IPS-NIHi7 (cell line): ENCODE measurements around the gene KHNYN.
A peak's percentile ranks its signal among the peaks of the same experiment; 100 is the strongest.
"Not testable (repeated sequence)": the region's sequence is repeated elsewhere in the genome, so short reads cannot be mapped to it uniquely, and the experiment has no call there.

Experiments used
- DNase-seq: peaks from one replicate; pipeline ENCODE4 v3.0.0; 2012; ENCODE audit warnings: mixed read lengths; ENCODE audit errors: extremely low spot score

The KHNYN gene

GRCh38 chr14:24473211-24473610 is 43.5 kb downstream of the KHNYN start:
- no peak for DNase-seq

- peak; percentile 2 for DNase-seq
Measured at GRCh38 chr14:24475261-24475660, 45.5 kb downstream of the KHNYN start.

GRCh38 chr14:24479999-24480398 is 50.2 kb downstream of the KHNYN start:
- DNase-seq, result not testable (repeated sequence)

GRCh38 chr14:24481622-24482324 is 52.0 kb downstream of the KHNYN start:
- DNase-seq, result peak; percentile 98

GRCh38 chr14:24482699-24483303 is 53.0 kb downstream of the KHNYN start:
- DNase-seq, result not testable (repeated sequence)

GRCh38 chr14:24483604-24484252 is 54.0 kb downstream of the KHNYN start:
- no peak for DNase-seq
